DMS153 treated with DMSO at 0.1 percent for 48 hours (cell line): ENCODE data around the gene KCNJ9.
"Not testable (repeated sequence)": the region's sequence is repeated elsewhere in the genome, so short reads cannot be mapped to it uniquely, and the experiment has no call there.

ENCODE experiments used
- DNase-seq: peaks from one replicate; lab custom pipeline; 2025; ENCODE audit not compliant: unreplicated experiment; lab: John Stamatoyannopoulos, UW

Gene KCNJ9

DNA sequence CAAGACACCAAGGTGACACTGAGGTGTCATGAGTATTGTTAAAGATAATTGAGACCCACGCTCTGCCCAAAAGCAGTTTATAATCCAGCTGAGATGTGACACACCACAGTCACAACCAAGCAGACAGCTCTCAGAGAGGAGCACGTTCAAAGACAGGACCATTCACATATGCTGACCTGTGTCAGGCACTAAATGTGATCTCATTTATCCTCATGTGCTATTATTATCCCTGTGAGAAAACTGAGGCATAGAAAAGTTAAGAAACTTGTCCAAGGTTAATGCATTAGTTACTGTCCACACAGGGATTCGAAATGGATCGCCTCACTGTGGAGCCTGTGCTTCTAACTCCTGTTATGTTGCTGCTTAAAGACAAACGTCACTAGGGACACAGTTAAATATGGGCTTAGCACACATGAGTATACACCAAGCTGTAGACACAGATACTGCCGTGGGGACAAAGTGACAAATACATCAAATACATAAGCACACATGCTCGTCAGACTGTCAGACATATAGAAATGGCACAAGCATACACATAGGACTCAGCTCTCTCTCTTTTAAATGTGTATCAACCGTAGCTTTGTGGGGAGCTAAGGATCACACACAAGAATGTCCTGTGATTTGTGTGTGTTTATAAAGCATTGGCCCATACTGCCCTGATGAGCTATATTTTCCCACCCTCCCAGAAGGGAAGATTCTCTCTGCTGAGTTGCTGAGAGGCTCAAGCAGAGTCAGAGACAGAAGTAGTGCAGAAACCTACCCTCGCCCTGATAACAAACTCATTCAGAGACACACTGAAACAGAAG, 20.6 kb downstream of the KCNJ9 start:
- DNase-seq, result no peak

DNA sequence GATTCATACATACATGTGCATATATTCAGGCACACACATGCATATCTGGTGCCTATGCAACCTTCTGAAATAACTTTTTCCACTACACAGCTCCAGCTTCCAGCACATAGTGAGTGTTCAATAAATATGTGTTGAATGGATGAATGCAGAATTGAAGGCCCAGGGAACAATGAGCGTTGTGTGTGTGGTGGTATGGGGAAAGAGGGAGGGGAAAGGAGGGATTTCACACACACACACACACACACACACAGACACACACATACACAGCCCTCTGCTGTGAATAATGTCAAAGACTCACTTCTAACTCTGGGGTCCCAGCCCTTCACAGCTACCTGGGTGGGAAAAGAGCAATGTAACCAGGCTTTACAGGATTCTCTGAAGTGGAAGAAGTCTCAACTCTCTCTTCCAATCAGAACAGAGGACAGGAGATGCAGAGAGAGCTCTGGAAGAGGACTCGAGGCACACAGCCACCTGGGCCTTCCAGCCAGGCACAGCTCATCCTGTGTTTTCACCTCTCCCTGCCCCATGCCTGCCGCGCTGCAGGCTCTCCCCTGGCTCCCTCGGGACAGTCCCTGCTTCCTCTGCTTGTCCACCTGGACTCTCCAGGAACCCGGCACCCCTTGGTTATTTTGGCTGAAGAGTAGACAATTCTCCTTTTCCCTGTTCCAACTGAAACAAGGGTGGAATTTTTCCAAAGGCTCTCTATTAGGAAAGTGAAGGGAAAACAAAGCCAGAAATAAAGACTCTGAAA, 22.5 kb downstream of the KCNJ9 start:
- no peak for DNase-seq

DNA sequence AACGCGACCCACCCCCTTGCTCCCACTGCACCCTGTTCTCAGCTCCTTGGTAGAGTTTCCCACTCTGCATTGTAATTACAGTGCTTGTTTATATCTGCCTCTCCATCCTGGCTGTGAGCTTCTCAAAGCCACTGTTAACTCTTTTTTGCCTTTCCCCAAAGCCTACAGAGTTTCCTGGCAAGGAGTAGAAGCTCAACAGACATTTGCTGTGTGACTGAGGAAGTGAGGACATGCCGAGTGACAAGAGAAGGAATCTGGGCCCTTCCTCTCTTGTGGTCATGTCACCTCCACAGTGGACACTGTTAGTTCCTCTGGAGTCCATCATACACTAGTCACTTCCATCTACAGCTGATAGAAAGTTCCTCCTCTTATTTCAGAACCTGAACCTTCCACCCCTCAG, 23.1 kb downstream of the KCNJ9 start:
- DNase-seq, result no peak

GRCh38 chr1:160105155-160105554, 23.8 kb downstream of the KCNJ9 start:
- no peak for DNase-seq

- DNase-seq, result no peak
Observed at GRCh38 chr1:160107512-160107911, 26.2 kb downstream of the KCNJ9 start.

GRCh38 chr1:160108888-160109662, 27.7 kb downstream of the KCNJ9 start:
- no peak for DNase-seq

DNA sequence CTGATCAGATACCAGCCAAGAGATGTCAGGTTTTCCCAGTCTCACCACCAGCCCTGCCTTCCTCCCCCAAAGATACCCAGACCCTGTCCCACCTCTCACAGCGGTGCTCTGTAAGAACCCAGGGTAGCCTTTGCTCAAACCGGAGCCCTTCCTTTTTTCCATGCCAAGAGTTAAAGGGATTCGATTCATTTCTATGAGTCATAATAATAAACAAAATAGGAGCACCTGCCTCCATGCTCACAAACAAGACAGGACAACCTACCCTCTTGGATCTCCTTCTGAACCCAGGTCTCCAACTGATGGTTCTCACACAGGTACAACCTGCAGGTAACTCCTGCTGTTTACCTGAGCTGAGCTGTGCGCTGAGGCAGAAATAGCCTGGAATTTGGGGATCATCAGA, 28.3 kb downstream of the KCNJ9 start:
- no peak for DNase-seq

DNA sequence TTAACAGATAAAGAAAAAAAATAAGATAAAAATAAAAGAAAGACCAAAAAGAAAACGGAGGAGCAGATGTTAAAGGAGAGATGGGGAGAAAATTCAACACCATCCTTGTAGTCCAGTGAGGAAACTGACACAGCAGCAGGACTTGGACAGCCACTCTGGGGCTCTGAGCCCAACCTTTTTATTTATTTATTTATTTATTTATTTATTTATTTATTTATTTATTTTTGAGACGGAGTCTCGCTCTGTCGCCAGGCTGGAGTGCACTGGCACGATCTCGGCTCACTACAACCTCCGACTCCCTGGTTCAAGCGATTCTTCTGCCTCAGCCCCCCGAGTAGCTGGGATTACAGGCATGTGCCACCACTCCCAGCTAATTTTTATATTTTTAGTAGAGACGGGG, 30.1 kb downstream of the KCNJ9 start:
- not testable (repeated sequence) for DNase-seq

DNA sequence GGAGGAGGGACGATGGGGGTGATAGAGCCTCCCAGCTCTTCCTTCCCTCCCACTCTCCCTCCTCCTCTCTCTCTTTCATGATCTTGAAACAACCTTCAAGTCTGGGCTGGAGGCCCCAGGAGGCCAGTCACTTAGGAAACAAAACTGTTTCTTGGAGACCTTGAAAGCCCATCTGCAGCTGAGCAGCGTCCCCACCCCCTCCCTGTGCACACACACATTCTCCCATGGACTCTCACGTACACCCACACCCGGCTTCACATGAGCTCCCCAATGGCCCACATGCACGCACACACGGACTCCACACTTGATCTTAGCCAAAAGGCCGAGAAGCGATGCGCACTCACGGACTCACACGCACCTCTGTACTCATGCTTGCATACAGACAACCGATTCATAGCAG, 31.0 kb downstream of the KCNJ9 start:
- no peak for DNase-seq

DNA sequence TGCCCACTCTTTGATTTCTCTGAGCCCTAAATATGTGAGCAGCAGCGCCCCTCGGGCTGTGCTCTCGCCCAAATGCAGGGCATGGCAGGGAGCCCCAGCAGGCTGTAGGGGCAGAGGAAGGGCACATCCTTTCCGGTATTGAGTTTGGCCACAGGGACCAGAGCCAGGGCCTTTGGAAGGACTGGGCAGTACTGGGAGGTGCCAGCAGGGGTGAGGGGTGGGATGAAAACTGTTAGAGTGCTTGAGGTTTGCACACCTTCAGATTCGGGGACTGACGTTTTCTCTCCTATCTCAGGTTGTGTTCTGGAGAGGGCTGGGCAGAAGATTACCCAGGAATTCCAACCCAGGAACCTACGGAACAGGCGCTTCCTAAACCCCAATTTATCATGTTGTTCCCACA, 32.1 kb downstream of the KCNJ9 start:
- DNase-seq, result no peak

- no peak for DNase-seq
Observed at GRCh38 chr1:160114085-160114484, 32.7 kb downstream of the KCNJ9 start.

DNA sequence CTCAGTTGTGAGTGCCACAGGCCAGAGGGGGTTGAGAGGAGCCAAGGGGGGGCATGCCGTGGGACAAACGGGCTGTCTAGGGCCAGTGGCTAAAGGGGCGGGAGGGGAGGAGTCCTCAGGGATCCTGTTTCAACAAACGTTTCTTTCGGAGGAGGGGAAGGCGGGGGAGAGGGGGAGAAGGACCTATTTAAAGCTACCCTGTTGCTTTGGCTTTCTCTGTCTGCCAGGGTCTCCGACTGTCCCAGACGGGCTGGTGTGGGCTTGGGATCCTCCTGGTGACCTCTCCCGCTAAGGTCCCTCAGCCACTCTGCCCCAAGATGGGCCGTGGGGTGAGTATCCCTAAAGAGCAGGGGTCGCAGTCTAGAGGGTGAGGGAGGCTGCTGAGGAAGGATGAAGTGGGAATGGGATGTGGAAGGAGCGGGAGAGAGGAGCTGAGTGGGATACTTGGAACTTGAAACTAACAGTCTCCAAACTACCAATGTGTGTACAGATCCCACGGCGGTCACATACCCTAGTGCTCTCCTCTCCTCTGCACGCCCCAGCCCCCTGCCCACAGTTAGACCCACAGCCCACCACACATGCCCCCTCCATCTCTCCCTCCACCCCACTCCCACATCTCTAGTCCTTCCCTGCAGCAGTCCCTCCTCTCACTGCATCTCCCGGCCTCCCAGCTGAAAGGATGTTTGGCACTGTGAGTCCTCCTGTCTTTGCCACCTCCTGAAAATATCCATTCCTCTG, 34.4 kb downstream of the KCNJ9 start, which contains the start of gene ATP1A2:
Gene ATP1A2, plus strand, starts transcription at position 215 of the 738 bp plus-strand sequence. Its CDS starts 103 bp downstream, at position 318.
- DNase-seq, result no peak

DNA sequence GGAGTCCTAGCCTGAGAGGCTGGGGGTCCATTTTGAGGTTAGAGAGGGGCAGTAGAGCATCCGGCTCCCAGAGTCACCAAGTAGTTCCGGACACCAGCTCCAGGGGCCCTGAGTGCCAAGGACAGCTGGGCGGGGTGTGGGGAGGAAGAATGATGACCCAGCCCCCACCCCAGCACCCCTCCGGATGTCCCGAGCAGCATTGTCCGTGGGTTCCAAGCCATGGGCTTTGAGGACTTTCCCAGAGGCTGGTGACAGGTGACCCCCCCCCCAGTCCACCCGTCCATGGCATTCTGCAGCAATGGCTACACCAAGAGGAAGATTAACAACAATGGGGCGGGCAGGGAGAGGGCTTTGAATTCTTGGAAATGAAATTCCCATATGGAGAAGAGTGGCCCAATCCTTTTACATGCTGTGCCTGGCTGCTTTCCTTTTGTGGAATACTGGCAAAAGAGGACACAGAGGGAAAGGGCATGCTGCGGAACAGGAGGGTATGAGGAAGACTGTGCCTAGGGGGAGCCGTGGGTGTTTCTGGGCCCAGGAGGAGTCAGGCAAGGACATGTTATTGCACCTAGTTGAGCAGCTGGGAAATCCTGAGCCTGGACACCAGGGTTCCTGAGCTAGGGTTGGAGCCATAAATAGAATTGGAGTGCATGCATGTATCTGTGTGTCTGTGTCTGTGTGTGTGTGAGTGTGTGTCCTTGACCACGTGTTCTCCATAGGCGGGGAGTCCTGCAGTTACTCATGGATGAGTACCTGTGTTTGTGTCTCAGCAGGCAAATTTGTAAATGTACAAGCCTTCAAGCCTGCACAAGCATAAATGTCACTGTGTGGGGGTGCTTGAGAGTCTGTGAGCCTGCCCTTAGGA, 35.2 kb downstream of the KCNJ9 start:
- DNase-seq, result no peak

DNA sequence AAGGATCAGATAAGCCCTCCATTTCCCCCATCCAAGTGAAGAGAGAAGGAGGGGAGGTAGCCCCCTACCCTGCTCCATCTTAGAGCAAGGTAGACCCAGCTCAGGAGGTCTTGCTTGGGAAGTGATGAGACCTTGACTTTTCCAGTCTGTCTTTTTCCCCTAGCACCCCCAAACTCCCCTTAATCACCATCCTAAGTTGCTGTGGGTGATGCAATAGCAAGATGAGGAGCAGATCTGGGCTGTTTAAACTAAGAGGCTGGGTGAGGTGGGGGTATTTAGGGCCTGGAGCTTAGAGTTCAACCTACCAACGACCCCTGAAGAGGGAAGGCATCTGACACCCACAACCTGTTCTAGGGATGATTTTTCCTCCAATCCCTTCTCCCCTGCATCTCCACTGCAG, 36.0 kb downstream of the KCNJ9 start:
- DNase-seq, result no peak

DNA sequence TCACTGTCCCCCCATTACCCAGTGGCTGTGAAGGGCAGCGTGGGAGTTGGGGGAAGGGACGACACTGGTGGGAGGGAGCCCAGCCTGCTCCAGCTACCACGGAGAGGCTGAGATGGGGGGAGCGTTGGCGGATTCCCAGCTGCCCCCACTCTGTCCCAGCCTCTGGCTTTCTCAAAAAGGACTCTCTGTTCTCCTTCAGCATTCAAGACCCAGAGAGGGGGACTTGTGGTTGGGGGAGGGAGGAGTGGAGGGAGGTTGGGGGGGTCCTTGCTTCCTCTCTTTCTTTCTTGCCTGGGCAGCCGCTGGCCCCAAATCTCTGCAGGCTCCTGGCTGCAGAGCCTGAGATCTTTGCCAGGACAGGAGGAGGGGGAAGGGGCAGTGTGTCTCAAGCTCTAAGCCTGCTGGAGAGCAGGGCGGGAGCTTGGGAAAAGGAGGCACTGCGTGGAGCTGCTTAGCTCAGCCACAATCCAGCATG, 36.4 kb downstream of the KCNJ9 start:
- no peak for DNase-seq

- no peak for DNase-seq
Observed at GRCh38 chr1:160118928-160119327, 37.6 kb downstream of the KCNJ9 start.

DNA sequence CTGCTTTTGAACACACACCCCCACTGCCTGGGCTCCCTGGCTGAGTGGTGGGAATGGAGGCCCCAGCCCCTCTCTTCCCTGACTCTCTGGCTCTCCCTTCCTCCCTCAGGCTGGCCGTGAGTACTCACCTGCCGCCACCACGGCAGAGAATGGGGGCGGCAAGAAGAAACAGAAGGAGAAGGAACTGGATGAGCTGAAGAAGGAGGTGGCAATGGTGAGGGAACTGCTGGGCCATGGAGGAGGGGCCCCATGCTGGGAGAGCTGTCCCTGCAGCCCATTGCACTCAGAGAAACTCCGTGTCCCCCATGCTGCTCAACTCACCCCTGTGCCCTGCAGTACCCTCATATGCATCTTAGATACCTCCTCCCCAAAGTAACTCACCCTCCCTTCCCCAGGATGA, 39.5 kb downstream of the KCNJ9 start:
- DNase-seq, result no peak

- DNase-seq, result no peak
Observed at GRCh38 chr1:160121388-160121787, 40.0 kb downstream of the KCNJ9 start.

GRCh38 chr1:160122978-160123495, 41.7 kb downstream of the KCNJ9 start:
- DNase-seq, result no peak

- no peak for DNase-seq
Observed at GRCh38 chr1:160123726-160124125, 42.4 kb downstream of the KCNJ9 start.
